HG02840 (cell line): ENCODE measurements around the gene PTGDS.

Source experiments
- ATAC-seq: cut with Tn5 transposase; IDR thresholded peaks from one replicate; pipeline ENCODE4 v1.9.1; 2021; ENCODE audit warnings: mild to moderate bottlenecking, moderate library complexity, moderate number of reproducible peaks; ENCODE audit not compliant: unreplicated experiment, low FRiP score

Gene PTGDS

GRCh38 chr9:137007108-137007815 lies 30.0 kb downstream of the PTGDS start:
- ATAC-seq = no peak

GRCh38 chr9:137007816-137008270 lies 30.5 kb downstream of the PTGDS start:
- no peak for ATAC-seq

GRCh38 chr9:137008312-137008711 lies 31.0 kb downstream of the PTGDS start:
- ATAC-seq = no peak

GRCh38 chr9:137009217-137009616 lies 31.9 kb downstream of the PTGDS start:
- no peak for ATAC-seq

- no peak for ATAC-seq
Measured at GRCh38 chr9:137009938-137010732, 32.8 kb downstream of the PTGDS start.

GRCh38 chr9:137011156-137011555 lies 33.9 kb downstream of the PTGDS start:
- ATAC-seq = no peak

- no peak for ATAC-seq
Measured at GRCh38 chr9:137011907-137012675, 34.8 kb downstream of the PTGDS start.

GRCh38 chr9:137012694-137013570 lies 35.6 kb downstream of the PTGDS start:
- ATAC-seq = no peak

- ATAC-seq = no peak
Measured at GRCh38 chr9:137013571-137013940, 36.3 kb downstream of the PTGDS start.

GRCh38 chr9:137014166-137014565 lies 36.9 kb downstream of the PTGDS start:
- no peak for ATAC-seq

GRCh38 chr9:137014776-137015539 lies 37.7 kb downstream of the PTGDS start:
- no peak for ATAC-seq

- no peak for ATAC-seq
Measured at GRCh38 chr9:137015540-137015930, 38.2 kb downstream of the PTGDS start.

- ATAC-seq = no peak
Measured at GRCh38 chr9:137015976-137016375, 38.7 kb downstream of the PTGDS start.

GRCh38 chr9:137016436-137016835 lies 39.1 kb downstream of the PTGDS start:
- no peak for ATAC-seq

GRCh38 chr9:137017071-137017470 lies 39.8 kb downstream of the PTGDS start:
- no peak for ATAC-seq

GRCh38 chr9:137017791-137018497 lies 40.6 kb downstream of the PTGDS start:
- ATAC-seq = no peak

- ATAC-seq = no peak
Measured at GRCh38 chr9:137018761-137019559, 41.7 kb downstream of the PTGDS start.
